ENCODE data around the gene MEF2C.

DNA sequence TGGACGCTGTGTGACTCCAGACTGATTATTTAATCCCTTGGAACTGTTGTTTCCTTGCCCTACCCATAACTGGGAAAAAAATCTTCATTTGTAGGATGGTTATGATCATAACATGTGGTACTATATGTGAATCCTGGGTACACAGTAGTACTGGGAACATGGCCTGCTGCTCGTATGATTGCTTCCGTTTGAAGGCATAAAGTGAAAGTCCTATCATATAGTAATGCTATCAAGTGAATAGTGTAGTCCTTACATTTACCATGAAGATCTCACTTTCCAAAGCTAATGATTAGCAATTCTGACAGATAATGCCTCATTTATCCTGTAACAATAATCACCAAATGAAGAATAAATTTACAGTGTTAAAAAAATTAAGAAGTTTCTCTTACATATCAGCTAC, 53.2 kb downstream of the MEF2C start:
- no peak for TF ChIP-seq GATA2 (IDR thresholded peaks at IDR 0.05; ENCODE audit: low read depth, low read length)
- no peak for TF ChIP-seq GATA3 (IDR thresholded peaks at IDR 0.05; ENCODE audit: low read depth, low read length)

Measured in SH-SY5Y (cell line).